Sciatic nerve (tissue), 2 donors: Measurements from ENCODE around the gene ITGA11. TPM values are rescaled to one million over a fixed set of nuclear protein-coding genes. Genes with fewer than 3 reads are reported as not detected.

Source experiments
- ATAC-seq: fragments of 200-7000 bp; cut with Tn5 transposase; one replicate; pipeline ENCODE4 v1.9.1; 2020; ENCODE audit warnings: mild to moderate bottlenecking, moderate library complexity
- DNase-seq: peaks from one replicate; pipeline ENCODE4 v3.0.0-alpha.2; 2020; ENCODE audit warnings: low spot score
- intact Hi-C: fragments of 100-400 bp; cut with DNase I; formaldehyde crosslinking; loops from one replicate; pipeline ENCODE4 v1.14.2; 2022
- total RNA-seq: library from RNA; stranded (reverse); fragmentation: NEBNext Ultra II Directional; extraction: Animal tissue kit (Norgen Biotek cat#: 25700); gene quantifications from one replicate; pipeline ENCODE4 v1.2.1, GENCODE V29; 2021
- donor health status: DM: no; HTN: no; CAD: no.
- donor health status: DM: no; HTN: no; CAD: no.

ITGA11 gene, protein sequence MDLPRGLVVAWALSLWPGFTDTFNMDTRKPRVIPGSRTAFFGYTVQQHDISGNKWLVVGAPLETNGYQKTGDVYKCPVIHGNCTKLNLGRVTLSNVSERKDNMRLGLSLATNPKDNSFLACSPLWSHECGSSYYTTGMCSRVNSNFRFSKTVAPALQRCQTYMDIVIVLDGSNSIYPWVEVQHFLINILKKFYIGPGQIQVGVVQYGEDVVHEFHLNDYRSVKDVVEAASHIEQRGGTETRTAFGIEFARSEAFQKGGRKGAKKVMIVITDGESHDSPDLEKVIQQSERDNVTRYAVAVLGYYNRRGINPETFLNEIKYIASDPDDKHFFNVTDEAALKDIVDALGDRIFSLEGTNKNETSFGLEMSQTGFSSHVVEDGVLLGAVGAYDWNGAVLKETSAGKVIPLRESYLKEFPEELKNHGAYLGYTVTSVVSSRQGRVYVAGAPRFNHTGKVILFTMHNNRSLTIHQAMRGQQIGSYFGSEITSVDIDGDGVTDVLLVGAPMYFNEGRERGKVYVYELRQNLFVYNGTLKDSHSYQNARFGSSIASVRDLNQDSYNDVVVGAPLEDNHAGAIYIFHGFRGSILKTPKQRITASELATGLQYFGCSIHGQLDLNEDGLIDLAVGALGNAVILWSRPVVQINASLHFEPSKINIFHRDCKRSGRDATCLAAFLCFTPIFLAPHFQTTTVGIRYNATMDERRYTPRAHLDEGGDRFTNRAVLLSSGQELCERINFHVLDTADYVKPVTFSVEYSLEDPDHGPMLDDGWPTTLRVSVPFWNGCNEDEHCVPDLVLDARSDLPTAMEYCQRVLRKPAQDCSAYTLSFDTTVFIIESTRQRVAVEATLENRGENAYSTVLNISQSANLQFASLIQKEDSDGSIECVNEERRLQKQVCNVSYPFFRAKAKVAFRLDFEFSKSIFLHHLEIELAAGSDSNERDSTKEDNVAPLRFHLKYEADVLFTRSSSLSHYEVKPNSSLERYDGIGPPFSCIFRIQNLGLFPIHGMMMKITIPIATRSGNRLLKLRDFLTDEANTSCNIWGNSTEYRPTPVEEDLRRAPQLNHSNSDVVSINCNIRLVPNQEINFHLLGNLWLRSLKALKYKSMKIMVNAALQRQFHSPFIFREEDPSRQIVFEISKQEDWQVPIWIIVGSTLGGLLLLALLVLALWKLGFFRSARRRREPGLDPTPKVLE
- 10.3 TPM for total RNA-seq

DNA sequence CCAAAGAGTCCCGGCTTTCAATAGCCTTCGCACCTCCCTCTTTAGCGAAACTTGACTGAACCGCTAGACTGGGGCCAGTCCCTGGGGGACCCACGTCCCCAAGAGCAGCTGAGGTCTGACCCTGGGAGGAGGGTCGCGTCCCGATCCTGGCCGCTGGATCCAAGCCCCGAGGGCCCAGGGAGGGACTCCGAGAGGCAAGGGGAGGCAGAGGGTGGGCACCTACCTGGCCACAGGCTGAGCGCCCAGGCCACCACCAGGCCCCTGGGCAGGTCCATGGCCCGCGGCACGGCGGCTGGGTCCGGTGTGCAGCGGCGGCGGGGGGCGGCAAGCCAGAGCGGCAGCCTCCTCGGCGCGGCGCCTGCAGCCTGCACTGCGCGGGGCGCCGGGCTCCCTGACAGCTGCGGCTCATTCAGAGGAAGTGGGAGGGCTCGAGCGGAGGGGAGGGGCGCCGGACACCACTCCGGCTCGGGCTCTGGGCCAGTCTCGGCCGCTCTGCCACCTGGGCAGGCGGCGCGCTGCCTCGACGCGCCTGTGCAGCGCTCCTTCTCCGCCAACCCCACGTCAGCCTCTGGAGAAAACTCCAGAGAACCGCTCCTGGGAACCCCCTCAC, at the start of gene ITGA11:
Gene ITGA11 (minus strand): TSS at position 372 of the 610 bp plus-strand sequence. CDS start 97 bp downstream, at position 275.
- ATAC-seq = peak; percentile 84
- intact Hi-C loops = no loop called here

DNA sequence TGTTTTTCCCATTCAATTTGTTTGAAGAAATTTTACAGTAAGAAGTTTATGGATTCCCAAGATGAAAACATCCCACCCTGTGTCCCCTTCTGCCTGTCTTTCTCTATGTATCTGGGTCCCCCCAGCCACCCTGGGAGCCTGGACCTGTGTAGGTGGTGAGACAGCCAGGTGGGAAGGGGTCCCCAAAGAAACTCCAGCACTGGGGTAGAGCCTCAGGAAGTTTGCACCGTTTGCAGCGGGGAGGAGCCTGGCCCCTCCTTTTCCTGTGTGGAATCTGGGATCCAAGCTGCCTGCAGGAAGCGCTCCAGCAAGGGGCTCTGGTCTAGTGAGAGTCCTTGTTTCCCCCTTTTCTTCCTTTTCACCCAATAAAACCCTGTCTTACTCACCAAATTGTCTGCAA, 49.4 kb upstream of the ITGA11 start:
- ATAC-seq (no peak), DNase-seq (no peak)
- intact Hi-C loops = no loop called here

More for the DNA sequence above, at the start of gene ITGA11:
- DNase-seq = peak; percentile 76

DNA sequence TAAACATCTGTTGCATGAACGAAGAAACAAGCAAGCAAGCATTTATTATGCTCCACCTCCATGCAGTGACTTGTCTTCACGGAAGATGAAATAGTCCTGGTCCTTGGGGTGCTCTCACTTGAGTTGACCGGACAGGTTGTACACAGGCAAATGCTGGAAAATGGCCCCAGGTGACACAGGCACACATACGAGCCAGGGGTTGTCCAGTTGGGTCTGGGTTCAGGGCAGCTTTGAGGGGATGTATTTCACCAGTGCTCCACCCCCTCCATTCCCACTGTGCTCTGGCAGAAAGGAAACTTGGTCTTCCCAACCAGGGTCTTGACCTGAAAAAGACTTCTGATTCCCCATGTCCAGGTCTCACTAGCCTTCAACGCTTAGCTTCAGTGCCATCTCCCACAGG, 48.3 kb upstream of the ITGA11 start:
- no peak for DNase-seq
- intact Hi-C loops = no loop called here
- no peak for ATAC-seq

DNA sequence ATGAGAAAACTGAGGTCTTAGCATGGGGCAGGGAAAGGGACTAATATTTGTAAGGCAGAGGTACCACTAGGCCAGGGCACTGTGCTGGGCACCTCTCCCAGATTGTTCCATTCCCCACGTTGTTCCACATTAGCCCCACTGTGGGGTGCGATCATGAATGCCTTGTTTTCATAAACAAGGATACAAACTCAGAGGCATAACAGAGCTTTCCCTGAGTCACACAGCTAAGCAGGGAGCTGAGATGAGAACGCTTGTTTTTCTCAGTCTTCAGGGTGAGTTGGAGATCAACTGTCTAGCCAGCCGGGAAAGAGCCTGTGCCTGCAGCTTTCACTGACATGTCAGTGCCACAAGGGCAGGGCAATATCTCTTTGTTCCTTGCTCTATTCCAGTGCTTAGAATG, 47.9 kb upstream of the ITGA11 start:
- intact Hi-C loops = no loop called here
- DNase-seq (no peak), ATAC-seq (no peak)

DNA sequence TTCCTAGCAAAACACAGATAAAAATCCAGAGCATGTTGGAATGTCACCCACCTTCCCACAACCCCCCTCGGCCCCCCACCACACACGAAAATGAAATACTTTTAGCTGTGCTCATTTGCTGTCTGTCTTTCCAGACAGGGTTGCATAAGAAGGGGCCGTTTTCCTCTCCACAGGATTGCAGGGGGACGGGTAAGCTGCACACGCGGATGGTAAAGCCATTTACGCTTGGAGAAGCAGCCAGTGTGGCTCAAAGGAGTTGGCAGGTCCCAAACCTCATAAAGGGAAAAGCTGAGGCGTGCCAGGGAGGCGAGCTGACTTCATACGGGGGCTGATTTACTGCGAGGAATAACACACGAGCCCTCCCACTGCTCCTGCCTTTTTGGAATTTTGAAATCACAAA, 47.4 kb upstream of the ITGA11 start:
- DNase-seq = no peak

DNA sequence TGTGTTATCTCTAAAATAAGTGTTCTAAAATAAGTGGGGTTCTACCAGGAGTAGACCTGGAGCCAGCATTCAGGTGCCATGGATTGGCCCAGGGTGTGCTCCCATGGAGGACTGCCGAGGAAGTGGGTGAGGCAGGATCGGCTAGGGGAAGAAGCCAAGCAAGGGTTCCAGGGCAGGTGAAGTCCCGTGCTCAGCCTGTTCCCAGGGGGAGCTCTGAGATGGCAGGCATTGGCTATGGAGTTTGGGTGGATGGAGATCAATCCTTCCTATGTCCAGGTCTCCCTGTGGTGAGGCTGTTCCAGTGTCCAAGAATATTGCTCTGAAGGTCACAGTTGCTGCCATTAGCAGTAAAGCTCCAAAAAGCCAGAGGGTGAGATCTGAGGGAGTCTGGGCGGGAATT, 46.9 kb upstream of the ITGA11 start:
- DNase-seq (no peak), ATAC-seq (peak; percentile 24)
- intact Hi-C loops = no loop called here

More for the DNA sequence above, 47.4 kb upstream of the ITGA11 start:
- intact Hi-C loops = no loop called here
- ATAC-seq = peak; percentile 83

DNA sequence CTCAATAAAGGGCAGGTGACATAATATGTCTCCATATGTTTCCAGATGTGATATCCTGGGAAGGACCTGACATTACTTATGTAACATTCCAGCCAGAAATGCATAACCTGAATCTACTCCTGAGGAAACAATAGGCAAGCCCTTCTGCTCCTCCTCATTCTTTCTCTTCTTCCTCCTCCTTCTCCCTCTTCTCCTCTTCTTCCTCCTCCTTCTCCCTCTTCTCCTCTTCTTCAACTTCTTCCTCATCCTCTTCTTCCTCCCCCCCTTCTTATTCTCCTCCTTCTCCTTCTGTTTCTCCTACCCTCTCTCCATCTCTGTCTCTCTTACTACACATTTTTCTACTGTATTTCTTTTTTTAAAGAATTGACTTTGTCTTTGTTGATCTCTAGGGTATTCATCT, 43.5 kb upstream of the ITGA11 start:
- no peak for DNase-seq
- intact Hi-C loops = no loop called here
- ATAC-seq = no peak

DNA sequence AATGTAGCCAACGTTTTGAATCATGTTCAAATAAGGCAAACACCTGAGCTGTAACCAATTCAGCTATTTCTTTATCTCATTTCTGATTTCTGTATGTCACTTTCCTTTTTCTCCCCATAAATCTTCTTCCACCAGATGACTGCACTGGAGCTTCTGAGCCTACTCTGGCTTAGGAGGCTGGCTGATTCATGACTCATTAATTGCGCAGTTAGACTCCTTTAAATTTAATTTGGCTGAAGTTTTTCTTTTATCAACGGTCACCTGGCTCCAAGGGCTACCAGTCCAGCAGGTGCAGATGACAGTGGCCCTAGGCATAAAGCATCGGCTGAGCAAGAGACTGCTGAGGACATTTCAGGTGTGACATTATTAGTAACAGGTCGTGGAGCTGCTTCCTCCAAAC, 39.6 kb upstream of the ITGA11 start:
- ATAC-seq (no peak), DNase-seq (no peak)
- intact Hi-C loops = no loop called here

DNA sequence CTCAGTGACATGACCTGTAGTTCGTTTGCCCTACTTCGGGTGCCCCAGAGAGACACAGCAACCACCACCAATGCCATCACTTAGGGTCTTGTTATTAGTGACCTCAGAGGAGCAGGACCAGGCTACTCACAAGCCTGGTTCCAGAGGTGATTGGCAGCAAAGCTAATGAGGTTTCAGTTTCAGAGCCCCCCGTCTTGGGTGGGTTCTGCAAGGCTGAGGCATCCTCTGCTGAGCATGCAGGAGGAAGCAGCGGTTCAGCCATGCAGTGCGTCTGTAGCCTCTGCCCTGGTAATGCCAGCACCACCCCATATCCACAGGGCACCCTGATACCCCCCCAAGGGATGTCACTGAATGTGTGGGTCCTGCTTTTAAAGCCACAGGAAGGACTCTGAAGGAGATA, 39.0 kb upstream of the ITGA11 start:
- intact Hi-C loops = no loop called here
- ATAC-seq (no peak), DNase-seq (no peak)

DNA sequence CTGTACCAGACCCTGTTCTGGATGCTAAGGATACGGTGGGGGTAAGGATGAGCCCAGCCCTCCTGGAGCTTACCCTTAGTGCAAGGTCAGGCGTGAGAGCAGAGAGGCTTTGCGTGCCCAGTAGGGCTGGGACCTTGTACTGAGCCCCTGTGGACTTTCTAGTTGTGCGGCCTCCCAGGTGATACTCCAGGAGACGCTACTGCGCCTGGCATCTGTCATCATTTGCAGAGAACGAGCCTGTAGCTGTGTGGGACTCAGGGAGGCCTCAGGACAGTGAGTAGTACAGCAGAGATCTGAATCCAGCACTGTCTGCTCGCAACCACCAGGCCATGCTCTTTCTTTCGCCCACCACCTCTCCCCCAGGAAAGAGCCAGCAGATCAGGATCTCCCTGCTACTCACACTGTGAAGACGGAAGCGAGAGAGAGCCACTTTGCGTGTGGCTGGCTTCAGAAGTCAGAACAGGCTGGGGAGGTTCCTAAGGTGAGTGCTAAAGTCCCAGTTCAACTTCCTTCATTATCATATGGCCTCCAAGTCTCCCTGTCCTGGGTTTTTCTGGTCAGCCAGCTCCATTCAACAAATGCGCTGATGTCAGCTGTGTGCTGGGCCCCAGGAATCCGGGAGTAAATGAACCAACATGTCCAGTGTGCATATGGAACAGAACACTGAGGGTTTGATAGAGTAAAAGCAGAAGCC, 38.2 kb upstream of the ITGA11 start:
- intact Hi-C loops = no loop called here
- ATAC-seq (peak; percentile 55), DNase-seq (no peak)

DNA sequence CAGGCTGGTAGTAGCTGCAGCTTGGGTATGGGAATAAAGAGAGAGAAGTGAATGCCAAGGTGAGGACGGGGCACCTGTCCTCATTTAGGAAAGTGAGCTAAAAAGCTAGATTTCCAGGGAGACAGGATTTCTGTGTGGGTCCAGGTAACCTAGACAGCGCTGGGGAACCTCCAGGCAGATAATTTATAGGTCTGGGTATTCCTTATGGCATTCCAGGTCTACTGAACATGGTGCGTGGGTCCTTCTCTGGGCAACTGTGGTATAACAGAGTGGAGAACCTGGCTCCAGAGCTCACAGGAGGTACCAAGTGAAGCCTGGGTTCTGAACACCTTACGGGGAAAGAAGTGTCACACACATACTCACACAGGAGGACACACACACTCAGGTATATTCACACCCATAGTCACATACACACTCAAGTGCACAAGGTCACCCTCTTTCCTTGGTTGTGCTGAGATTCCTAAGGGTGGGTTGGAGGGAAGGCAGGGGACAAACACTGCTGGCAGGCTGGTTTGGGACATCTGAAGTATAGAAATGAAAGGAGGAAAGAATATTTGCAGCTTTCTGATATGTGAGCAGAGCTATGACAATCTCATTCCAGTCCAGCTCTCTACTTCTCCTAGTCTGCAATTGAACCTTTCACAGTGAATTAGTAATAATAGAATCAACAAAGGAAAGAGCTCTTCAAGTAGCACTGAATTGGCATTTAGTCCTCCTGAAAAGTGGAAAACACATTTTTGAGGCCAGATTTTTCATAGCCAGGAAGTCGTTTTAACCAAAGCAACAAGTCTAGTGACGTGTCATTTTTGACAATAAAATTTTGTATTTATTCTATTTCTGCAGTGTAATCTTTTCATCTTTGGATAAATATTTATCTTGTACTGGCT, 37.4 kb upstream of the ITGA11 start:
- intact Hi-C loops = no loop called here
- no peak for DNase-seq
- ATAC-seq = peak; percentile 27

DNA sequence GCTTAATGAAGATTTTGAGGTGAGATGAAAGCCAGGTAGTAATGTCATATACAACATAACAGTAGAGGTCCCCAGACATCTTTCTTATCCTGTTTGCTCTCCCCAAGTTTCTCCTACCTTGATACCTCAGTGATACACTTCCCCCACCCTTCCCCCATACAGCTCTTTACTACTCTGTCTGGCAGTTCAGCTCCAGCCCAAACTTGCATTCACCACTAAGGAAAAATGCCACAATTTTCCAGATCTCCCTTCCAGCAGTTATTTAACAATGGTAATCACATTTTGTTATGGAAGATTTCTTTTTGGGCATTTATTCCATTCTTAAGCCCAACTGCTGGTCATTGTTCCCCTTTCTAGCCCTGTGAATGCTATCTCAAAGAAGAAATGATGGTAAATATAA, 34.9 kb upstream of the ITGA11 start:
- DNase-seq = no peak
- intact Hi-C loops = no loop called here
- no peak for ATAC-seq

DNA sequence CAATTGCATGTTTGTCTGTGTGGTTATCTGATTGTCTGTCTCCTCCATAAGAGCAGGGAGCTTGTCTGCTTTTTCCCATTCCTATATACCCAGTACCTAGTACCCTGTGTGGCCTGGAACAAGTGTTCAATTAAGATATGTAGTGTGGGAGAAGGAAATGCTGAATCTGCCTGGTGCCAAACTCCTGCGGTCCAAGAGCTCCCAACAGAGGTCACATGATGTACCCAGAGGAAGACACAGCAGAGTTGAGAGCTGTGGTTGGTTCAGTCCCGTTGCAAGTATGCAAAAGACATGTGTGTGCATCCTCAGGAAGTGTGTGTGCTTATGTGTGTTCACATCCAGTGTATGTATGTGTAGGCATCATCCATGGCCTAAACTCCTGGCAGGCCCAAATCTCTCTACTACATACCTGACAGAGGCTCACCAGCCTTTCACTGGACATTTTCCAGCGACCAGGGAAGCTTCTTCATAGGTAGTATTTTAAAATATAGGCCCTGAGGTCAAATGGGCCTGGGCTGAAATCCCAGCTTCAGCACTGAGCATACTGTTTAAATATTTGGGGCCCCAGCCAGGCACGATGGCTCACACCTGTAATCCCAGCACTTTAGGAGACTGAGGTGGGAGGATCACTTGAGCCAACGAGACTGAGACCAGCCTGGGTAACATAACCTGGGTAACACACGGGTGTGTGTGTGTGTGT, 34.0 kb upstream of the ITGA11 start:
- DNase-seq (no peak), ATAC-seq (no peak)
- intact Hi-C loops = no loop called here

DNA sequence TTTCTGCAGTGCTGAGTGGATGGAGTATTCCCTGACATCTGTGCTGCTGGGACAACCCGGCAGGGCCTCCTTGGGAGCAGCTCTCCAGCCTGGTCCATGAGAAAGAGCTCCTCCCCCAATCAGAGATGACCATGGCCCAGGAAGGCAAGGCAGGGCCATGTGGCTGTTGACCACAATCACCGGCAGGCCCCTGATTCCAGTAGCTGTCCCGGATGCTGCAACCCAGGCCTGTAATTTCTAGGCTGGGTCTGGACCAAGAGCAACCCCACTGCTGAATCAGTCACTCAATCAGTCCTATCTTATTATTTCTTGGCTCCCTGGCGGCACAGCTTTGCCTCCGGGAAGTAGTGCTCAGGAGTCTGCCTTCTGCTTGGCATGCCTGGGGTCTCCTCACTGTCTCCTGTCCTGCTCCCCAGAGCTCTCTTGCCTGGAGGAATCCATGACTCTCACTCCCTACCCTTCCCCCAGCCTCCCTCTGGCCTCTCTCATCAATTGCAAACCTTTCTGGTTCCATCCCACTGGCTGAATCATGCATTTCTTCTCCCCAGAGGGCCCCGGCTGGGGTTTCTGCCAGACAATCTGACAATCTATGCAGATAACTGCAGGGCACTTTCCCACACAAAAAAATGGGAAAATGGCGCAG, 32.6 kb upstream of the ITGA11 start:
- intact Hi-C loops = no loop called here
- peak; percentile 29 for ATAC-seq

DNA sequence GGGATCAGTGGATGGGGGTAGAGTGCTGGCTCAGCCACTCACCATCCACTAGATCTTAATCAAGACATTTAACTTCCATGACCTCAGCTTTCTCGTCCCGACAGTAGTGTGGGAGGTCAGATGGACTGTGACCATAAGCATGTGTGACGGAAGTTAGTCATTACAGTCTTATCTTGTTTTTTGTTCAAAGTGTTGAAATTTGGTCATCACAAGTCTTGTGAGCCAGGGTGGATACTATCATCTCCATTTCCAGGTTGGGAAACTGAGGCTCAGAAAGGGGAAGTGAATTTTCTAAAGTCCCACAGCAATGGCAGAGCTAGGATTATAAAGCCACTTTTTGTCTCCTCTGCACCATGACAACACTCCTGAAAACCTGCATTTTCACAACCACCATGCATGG, 32.0 kb upstream of the ITGA11 start:
- ATAC-seq = no peak
- intact Hi-C loops = no loop called here
- no peak for DNase-seq

More for the DNA sequence above, 32.6 kb upstream of the ITGA11 start:
- no peak for DNase-seq

DNA sequence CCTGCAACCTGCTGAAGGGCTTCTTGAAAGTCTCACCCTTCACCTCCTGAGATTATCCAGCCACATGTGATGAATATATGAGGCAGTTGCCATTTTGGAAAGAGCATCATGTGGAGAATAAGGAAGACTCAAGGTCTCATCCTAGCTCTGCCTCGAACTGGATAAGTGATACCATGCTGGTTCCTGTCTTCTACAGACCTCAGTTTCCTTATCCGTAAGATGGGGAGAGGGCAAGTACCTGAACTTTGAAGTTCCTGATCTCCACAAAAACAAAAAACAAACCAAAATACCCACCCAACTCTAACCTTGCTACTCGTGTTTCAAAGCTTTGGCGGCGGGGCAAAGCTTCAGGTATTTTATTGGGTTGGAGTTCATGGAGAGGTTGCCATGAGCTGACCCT, 31.5 kb upstream of the ITGA11 start:
- intact Hi-C loops = no loop called here
- no peak for DNase-seq

DNA sequence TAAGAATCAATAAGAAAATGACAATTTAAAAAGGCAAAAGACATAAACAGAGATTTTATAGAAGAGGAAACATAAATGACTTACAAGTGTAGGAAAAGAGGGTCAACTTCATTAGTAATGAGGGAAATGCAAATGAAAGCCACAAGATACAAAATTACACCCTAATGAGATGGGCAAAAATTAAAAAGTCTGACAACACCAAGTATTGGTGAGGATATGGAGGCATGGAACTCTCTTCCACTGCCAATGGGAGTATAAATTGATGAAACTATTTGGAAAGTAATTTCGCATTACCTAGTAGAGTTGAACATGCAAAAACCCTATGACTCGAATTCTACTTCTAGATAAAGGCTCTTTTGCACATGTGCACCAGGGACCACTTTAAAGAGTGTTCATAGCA, 28.2 kb upstream of the ITGA11 start:
- DNase-seq (no peak), ATAC-seq (no peak)
- intact Hi-C loops = no loop called here

More for the DNA sequence above, 31.5 kb upstream of the ITGA11 start:
- no peak for ATAC-seq
